ENCODE data around the gene DHFR.

DHFR gene

DNA sequence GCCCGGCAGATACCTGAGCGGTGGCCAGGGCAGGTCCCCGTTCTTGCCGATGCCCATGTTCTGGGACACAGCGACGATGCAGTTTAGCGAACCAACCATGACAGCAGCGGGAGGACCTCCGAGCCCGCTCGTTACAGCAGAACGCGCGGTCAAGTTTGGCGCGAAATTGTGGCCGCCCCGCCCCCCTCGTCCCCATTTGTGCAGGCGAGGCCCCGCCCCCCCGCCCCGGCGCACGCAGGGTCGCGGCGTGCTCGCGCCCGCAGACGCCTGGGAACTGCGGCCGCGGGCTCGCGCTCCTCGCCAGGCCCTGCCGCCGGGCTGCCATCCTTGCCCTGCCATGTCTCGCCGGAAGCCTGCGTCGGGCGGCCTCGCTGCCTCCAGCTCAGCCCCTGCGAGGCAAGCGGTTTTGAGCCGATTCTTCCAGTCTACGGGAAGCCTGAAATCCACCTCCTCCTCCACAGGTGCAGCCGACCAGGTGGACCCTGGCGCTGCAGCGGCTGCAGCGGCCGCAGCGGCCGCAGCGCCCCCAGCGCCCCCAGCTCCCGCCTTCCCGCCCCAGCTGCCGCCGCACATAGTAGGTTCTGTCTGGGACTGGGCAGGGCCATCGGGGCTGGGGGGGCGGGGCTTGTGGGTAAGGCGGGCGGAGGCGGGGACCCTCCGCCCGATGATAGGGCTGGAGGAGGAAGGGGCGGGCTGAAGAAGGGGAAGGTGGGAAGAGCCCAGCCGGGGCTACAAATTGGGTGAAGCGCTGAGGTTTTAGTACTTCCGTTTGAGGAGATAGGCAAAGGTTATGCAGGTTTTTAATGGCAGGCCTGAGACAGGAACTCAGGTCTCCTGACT lies at the start of gene DHFR, which contains the start of gene MSH3:
Gene DHFR (minus strand): TSS at position 593 of the 840 bp plus-strand sequence. CDS start 494 bp downstream, at position 99.
Gene MSH3 (plus strand): TSS at position 262 of the 840 bp plus-strand sequence. CDS start 76 bp downstream, at position 338.
- peak; percentile 48 for DNase-seq (ENCODE audit: low read depth)
- H3K4me3 ChIP-seq (ENCODE audit: control insufficient read depth, low read depth, low read length), result peak within 1 kb of the TSS; percentile 73
- TF ChIP-seq, protein P1, sequence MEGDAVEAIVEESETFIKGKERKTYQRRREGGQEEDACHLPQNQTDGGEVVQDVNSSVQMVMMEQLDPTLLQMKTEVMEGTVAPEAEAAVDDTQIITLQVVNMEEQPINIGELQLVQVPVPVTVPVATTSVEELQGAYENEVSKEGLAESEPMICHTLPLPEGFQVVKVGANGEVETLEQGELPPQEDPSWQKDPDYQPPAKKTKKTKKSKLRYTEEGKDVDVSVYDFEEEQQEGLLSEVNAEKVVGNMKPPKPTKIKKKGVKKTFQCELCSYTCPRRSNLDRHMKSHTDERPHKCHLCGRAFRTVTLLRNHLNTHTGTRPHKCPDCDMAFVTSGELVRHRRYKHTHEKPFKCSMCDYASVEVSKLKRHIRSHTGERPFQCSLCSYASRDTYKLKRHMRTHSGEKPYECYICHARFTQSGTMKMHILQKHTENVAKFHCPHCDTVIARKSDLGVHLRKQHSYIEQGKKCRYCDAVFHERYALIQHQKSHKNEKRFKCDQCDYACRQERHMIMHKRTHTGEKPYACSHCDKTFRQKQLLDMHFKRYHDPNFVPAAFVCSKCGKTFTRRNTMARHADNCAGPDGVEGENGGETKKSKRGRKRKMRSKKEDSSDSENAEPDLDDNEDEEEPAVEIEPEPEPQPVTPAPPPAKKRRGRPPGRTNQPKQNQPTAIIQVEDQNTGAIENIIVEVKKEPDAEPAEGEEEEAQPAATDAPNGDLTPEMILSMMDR (IDR thresholded peaks at IDR 0.05; ENCODE audit: control insufficient read depth, insufficient read depth, low read depth, low read length, missing control alignments), result peak; percentile 5

GRCh38 chr5:80704221-80704620 lies 49.4 kb upstream of the DHFR start:
- TF ChIP-seq, protein P1 (IDR thresholded peaks at IDR 0.05; ENCODE audit: control insufficient read depth, insufficient read depth, low read depth, low read length, missing control alignments), result no peak
- no peak overlapping the region for H3K4me3 ChIP-seq (ENCODE audit: control insufficient read depth, low read depth, low read length)
- no peak for DNase-seq (ENCODE audit: low read depth)

DNA sequence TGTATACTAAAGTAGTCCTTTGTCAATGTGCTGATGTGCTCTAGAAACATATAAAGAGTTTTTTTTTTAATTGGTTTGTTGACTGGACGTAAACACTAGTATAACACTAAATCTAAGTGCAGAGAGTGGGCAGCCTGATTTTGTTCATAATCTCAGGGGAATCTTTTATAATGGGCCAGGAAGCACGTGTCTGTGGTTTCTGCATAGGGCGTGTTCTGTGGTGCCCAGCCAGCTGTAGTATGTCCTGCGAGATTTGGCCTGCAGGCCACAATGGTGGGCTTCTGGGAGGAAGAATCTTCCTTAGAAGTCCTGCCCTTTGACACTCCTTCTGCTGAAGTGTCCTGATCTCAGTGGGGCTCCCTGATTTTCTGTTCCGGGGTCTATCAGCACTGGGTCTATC lies 49.0 kb upstream of the DHFR start:
- H3K4me3 ChIP-seq (ENCODE audit: control insufficient read depth, low read depth, low read length), result no peak overlapping the region
- TF ChIP-seq, protein P1 (IDR thresholded peaks at IDR 0.05; ENCODE audit: control insufficient read depth, insufficient read depth, low read depth, low read length, missing control alignments), result no peak
- no peak for DNase-seq (ENCODE audit: low read depth)

DNA sequence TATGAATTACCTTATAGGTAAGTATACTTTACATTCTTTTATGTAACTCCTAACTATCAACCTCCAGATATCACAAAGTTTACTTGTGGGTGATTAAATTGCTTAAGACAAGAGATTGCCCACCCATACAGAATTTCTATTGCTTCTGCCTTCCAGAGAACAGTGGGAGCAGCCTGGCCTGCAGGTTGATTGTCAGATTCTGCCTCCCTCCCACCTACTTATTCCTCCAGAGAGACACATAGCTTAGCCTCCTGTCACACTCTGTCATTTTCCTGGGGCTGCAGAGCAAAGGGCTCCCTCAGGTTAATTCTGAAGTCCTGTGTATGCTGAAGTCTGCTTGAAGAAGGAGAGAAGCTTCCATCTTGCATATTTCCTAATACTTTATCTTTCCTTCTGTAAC lies 48.5 kb upstream of the DHFR start:
- no peak for DNase-seq (ENCODE audit: low read depth)
- H3K4me3 ChIP-seq (ENCODE audit: control insufficient read depth, low read depth, low read length), result no peak overlapping the region
- TF ChIP-seq, protein P1 (IDR thresholded peaks at IDR 0.05; ENCODE audit: control insufficient read depth, insufficient read depth, low read depth, low read length, missing control alignments), result no peak

DNA sequence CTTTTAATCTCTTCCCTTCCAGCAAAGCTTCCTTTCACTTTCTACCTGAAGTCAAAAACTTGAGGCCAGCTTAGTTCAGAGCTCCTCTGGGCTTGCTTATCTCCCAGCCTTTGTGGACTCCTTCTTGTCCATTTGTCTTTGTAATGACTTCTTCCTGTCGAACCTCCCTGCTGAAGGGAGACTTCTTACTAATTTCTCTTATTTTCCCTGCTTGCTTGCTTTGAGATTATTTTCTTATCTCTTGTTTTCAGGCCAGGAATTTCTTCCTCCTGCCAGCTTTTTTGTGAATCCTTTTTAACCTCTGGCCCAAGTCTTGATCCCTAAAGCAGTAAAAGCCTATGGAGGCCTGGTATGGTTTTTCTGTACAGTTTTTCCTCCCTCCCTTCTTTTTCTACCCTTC lies 46.8 kb upstream of the DHFR start:
- H3K4me3 ChIP-seq (ENCODE audit: control insufficient read depth, low read depth, low read length), result no peak overlapping the region
- DNase-seq (ENCODE audit: low read depth), result no peak
- TF ChIP-seq, protein P1 (IDR thresholded peaks at IDR 0.05; ENCODE audit: control insufficient read depth, insufficient read depth, low read depth, low read length, missing control alignments), result no peak

GRCh38 chr5:80698369-80698768 lies 43.6 kb upstream of the DHFR start:
- DNase-seq (ENCODE audit: low read depth), result no peak
- no peak overlapping the region for H3K4me3 ChIP-seq (ENCODE audit: control insufficient read depth, low read depth, low read length)
- TF ChIP-seq, protein P1 (IDR thresholded peaks at IDR 0.05; ENCODE audit: control insufficient read depth, insufficient read depth, low read depth, low read length, missing control alignments), result no peak
